Thoracic aorta (tissue), 2 donors: ENCODE results near the gene LZTS2. TPM values are rescaled to one million over a fixed set of nuclear protein-coding genes. Genes with fewer than 3 reads are reported as not detected.

Source experiments
- ATAC-seq: fragments of 150-250 bp; one replicate; pipeline ENCODE4 v1.8.0; 2017; ENCODE audit warnings: low read depth; ENCODE audit not compliant: insufficient number of reproducible peaks, low FRiP score
- DNase-seq: peaks from one replicate; pipeline ENCODE4 v3.0.0-alpha.2; 2020; ENCODE audit warnings: low spot score
- H3K27ac ChIP-seq, 2 donors: fragments of 200-600 bp; sonication (generic); 1 replicate in 1 of 2; 2 replicates in 1 of 2; pipeline ENCODE4 v1.5.1; 2016; ENCODE audit warnings: mild to moderate bottlenecking in 2 of 2, moderate library complexity in 2 of 2
- H3K27me3 ChIP-seq: fragments of 200-600 bp; sonication (generic); replicated peaks from 2 replicates; pipeline ENCODE4 v1.6.0; 2016; ENCODE audit warnings: mild to moderate bottlenecking; ENCODE audit not compliant: insufficient read depth
- H3K36me3 ChIP-seq: fragments of 200-600 bp; sonication (generic); one replicate; pipeline ENCODE4 v1.5.1; 2016
- H3K4me1 ChIP-seq, 2 donors: fragments of 200-600 bp; sonication (generic); 1 replicate in 1 of 2; 2 replicates in 1 of 2; pipeline versions ENCODE4 v1.5.1 to v1.6.0; 2016; ENCODE audit warnings: low read depth in 2 of 2, mild to moderate bottlenecking in 1 of 2; ENCODE audit not compliant: control insufficient read depth in 1 of 2
- H3K4me3 ChIP-seq: fragments of 200-600 bp; sonication (generic); 2 replicates; pipeline ENCODE4 v1.5.1; 2016; ENCODE audit warnings: mild to moderate bottlenecking
- H3K9me3 ChIP-seq: fragments of 200-600 bp; sonication (generic); 2 replicates; pipeline ENCODE4 v1.5.1; 2016
- CTCF ChIP-seq: fragments of 200-600 bp; sonication (generic); IDR thresholded peaks from one replicate; pipeline ENCODE4 v1.5.1; 2019; ENCODE audit warnings: antibody characterized with exemption
- total RNA-seq, 2 donors: library from RNA; depleted of rRNA; stranded (reverse); fragments of >200 nt; gene quantifications; one replicate each; pipeline versions ENCODE4 v1.1.0 to v1.2.3, GENCODE V29; 2016

LZTS2 gene
- total RNA-seq, 2 donors from 2014 or later, result 127 to 165 TPM

GRCh38 chr10:101036726-101037125 lies 37.1 kb downstream of the LZTS2 start:
- ATAC-seq, result no peak
- peaks cover 8 to 21% of the 10 kb centered on the region in 2 donors for H3K4me1 ChIP-seq
- H3K9me3 ChIP-seq, result no peaks in the 10 kb centered on the region
- H3K36me3 ChIP-seq, result peaks cover 50% of the 10 kb centered on the region
- H3K4me3 ChIP-seq, result no peak overlapping the region
- no peaks in the 10 kb centered on the region for H3K27me3 ChIP-seq
- TF ChIP-seq CTCF, result no peak
- DNase-seq, result no peak
- H3K27ac ChIP-seq, result no peak overlapping the region

GRCh38 chr10:101038484-101038883 lies 38.9 kb downstream of the LZTS2 start:
- DNase-seq (no peak), ATAC-seq (no peak)
- Histone ChIP-seq H3K36me3 (peaks cover 50% of the 10 kb centered on the region), H3K4me1 (peaks cover 8 to 25% of the 10 kb centered on the region in 2 donors), H3K27me3 (no peaks in the 10 kb centered on the region), H3K27ac (no peak overlapping the region), H3K9me3 (no peaks in the 10 kb centered on the region), H3K4me3 (no peak overlapping the region)
- TF ChIP-seq CTCF, result no peak

- Histone ChIP-seq H3K4me3 (no peak overlapping the region), H3K36me3 (peaks cover 44% of the 10 kb centered on the region), H3K4me1 (peaks cover 9 to 18% of the 10 kb centered on the region in 2 donors), H3K27ac (no peak overlapping the region), H3K27me3 (no peaks in the 10 kb centered on the region), H3K9me3 (no peaks in the 10 kb centered on the region)
- ATAC-seq, result no peak
- no peak for DNase-seq
- TF ChIP-seq CTCF, result no peak
Observed at GRCh38 chr10:101040061-101040460, 40.5 kb downstream of the LZTS2 start.

- TF ChIP-seq CTCF, result no peak
- Histone ChIP-seq H3K4me1 (peaks cover 9 to 18% of the 10 kb centered on the region in 2 donors), H3K27ac (no peak overlapping the region), H3K27me3 (no peaks in the 10 kb centered on the region), H3K9me3 (no peaks in the 10 kb centered on the region), H3K36me3 (peaks cover 36% of the 10 kb centered on the region), H3K4me3 (no peak overlapping the region)
- DNase-seq, result no peak
- ATAC-seq, result no peak
Observed at GRCh38 chr10:101040851-101041250, 41.2 kb downstream of the LZTS2 start.

- Histone ChIP-seq H3K9me3 (no peaks in the 10 kb centered on the region), H3K4me1 (peaks cover 9 to 18% of the 10 kb centered on the region in 2 donors), H3K27ac (peak overlapping the region; percentile 89 to 95), H3K36me3 (peaks cover 31% of the 10 kb centered on the region), H3K27me3 (no peaks in the 10 kb centered on the region), H3K4me3 (no peak overlapping the region)
- DNase-seq (peak; percentile 51), ATAC-seq (peak; percentile 53)
- TF ChIP-seq CTCF, result peak; percentile 76
Observed at GRCh38 chr10:101041252-101041761, 41.7 kb downstream of the LZTS2 start.
